B cell (primary cell): ENCODE results near the gene TJP3. TPM values are rescaled to one million over a fixed set of nuclear protein-coding genes. Genes with fewer than 3 reads are reported as not detected.

Source experiments
- ATAC-seq: fragments of 200-7000 bp; cut with Tn5 transposase; one replicate; pipeline ENCODE4 v1.10.0; 2021; ENCODE audit warnings: low read depth, mild to moderate bottlenecking, moderate number of reproducible peaks, moderate library complexity
- CTCF ChIA-PET: fragments of 350-600 bp; sonication (Branson Sonifier 250); formaldehyde crosslinking; loops from one replicate; lab custom pipeline; 2021; ENCODE audit warnings: antibody characterized with exemption, inconsistent platforms; lab: Charles Lee
- POLR2A ChIA-PET: fragments of 350-600 bp; sonication (Branson Sonifier 250); formaldehyde crosslinking; loops from one replicate; lab custom pipeline; 2021; ENCODE audit warnings: antibody characterized with exemption; lab: Charles Lee
- DNase-seq: peaks from one replicate; pipeline ENCODE4 v3.0.0; 2013
- H2AFZ ChIP-seq: 2 replicates; pipeline ENCODE4 v1.6.1; 2012; ENCODE audit warnings: mild to moderate bottlenecking, low read depth, low read length; ENCODE audit not compliant: insufficient read depth, poor library complexity, severe bottlenecking
- H3K27ac ChIP-seq, 2 donors: 1 replicate in 1 of 2; 2 replicates in 1 of 2; pipeline ENCODE4 v1.5.1; 2012 to 2013; ENCODE audit warnings: low read length in 2 of 2, mild to moderate bottlenecking in 2 of 2, moderate library complexity in 1 of 2
- H3K27me3 ChIP-seq, 4 experiments: fragments of 200-600 bp in 1 of 4; sonication (generic) in 1 of 4; replicated peaks in 1 of 4; 1 replicate in 2 of 4; 2 replicates in 2 of 4; pipeline versions ENCODE4 v1.6.1 to v1.7.0; 2013 to 2016; ENCODE audit warnings: low read length in 3 of 4, mild to moderate bottlenecking in 2 of 4, mixed read lengths in 1 of 4, moderate library complexity in 1 of 4; ENCODE audit not compliant: insufficient read depth in 4 of 4, control insufficient read depth in 3 of 4; ENCODE audit errors: control extremely low read depth in 1 of 4
- H3K36me3 ChIP-seq, 2 experiments: replicated peaks in 1 of 2; 1 replicate in 1 of 2; 2 replicates in 1 of 2; pipeline versions ENCODE4 v1.6.1 to v1.7.1; 2013; ENCODE audit warnings: low read length in 1 of 2; ENCODE audit not compliant: insufficient read depth in 2 of 2, control insufficient read depth in 1 of 2; ENCODE audit errors: control extremely low read depth in 1 of 2, extremely low read depth in 1 of 2
- H3K4me1 ChIP-seq, 2 donors: fragments of 200-600 bp in 1 of 2; sonication (generic) in 1 of 2; 1 replicate in 1 of 2; 2 replicates in 1 of 2; pipeline versions ENCODE4 v1.5.1 to v1.6.1; 2013 to 2017; ENCODE audit warnings: low read length in 2 of 2; ENCODE audit not compliant: control insufficient read depth in 2 of 2, insufficient read depth in 2 of 2
- H3K4me2 ChIP-seq: replicated peaks from 2 replicates; pipeline ENCODE3; 2012; ENCODE audit warnings: mild to moderate bottlenecking, low read depth, low read length; ENCODE audit not compliant: poor library complexity, severe bottlenecking
- H3K4me3 ChIP-seq, 5 experiments: fragments of 200-600 bp in 1 of 5; sonication (generic) in 1 of 5; 1 replicate in 3 of 5; 2 replicates in 2 of 5; pipeline versions ENCODE4 v1.5.1 to v1.7.0; 2011 to 2016; ENCODE audit warnings: low read length in 4 of 5, mild to moderate bottlenecking in 4 of 5, low read depth in 2 of 5, control low read depth in 1 of 5, moderate library complexity in 1 of 5; ENCODE audit not compliant: insufficient read depth in 1 of 5; ENCODE audit errors: control extremely low read depth in 1 of 5, extremely low read depth in 1 of 5
- H3K79me2 ChIP-seq: fragments of 200-600 bp; sonication (generic); one replicate; pipeline ENCODE4 v1.6.0; 2016; ENCODE audit warnings: low read length; ENCODE audit not compliant: control insufficient read depth, insufficient read depth
- H3K9ac ChIP-seq: fragments of 200-600 bp; sonication (generic); 2 replicates; pipeline ENCODE4 v1.6.1; 2017; ENCODE audit warnings: mild to moderate bottlenecking, low read length, moderate library complexity
- H3K9me3 ChIP-seq, 3 donors: one replicate each; pipeline versions ENCODE4 v1.6.1 to v1.7.1; 2013; ENCODE audit warnings: low read length in 2 of 3; ENCODE audit not compliant: control insufficient read depth in 2 of 3, insufficient read depth in 1 of 3; ENCODE audit errors: control extremely low read depth in 1 of 3
- H4K20me1 ChIP-seq: 2 replicates; pipeline ENCODE4 v1.6.0; 2012; ENCODE audit warnings: mild to moderate bottlenecking, low read length; ENCODE audit not compliant: insufficient read depth, control insufficient read depth, poor library complexity, severe bottlenecking
- H3K27ac Mint-ChIP-seq: one replicate; pipeline ENCODE4 v1.8.0; 2021; ENCODE audit warnings: mixed read lengths
- H3K27me3 Mint-ChIP-seq: one replicate; pipeline ENCODE4 v1.8.0; 2021; ENCODE audit warnings: mixed read lengths
- H3K4me1 Mint-ChIP-seq: one replicate; pipeline ENCODE4 v1.8.0; 2021; ENCODE audit warnings: mixed read lengths
- H3K4me3 Mint-ChIP-seq: one replicate; pipeline ENCODE4 v1.8.0; 2021; ENCODE audit warnings: mixed read lengths
- H3K9me3 Mint-ChIP-seq: one replicate; pipeline ENCODE4 v1.8.0; 2022; ENCODE audit warnings: mixed read lengths; ENCODE audit not compliant: insufficient read depth
- CTCF ChIP-seq: fragments of 200-600 bp; IDR thresholded peaks from one replicate; pipeline ENCODE4 v1.8.0; 2022; ENCODE audit warnings: antibody characterized with exemption, mild to moderate bottlenecking
- EZH2 ChIP-seq: IDR thresholded peaks from 2 replicates; pipeline ENCODE4 v1.6.1; 2012; ENCODE audit warnings: borderline replicate concordance, low read depth, mild to moderate bottlenecking, moderate library complexity, low read length; ENCODE audit not compliant: insufficient read depth, poor library complexity, severe bottlenecking
- WGBS: methylation state at CpG from one replicate; pipeline ENCODE4 v1.1.5; 2013; ENCODE audit warnings: missing lambda C conversion rate; ENCODE audit not compliant: insufficient coverage; 5-methylcytosine and 5-hydroxymethylcytosine counted together
- intact Hi-C: fragments of 100-400 bp; cut with micrococcal nuclease; formaldehyde crosslinking; loops from one replicate; pipeline ENCODE4 v1.10.0; 2022
- polyA plus RNA-seq: library from polyadenylated mRNA; depleted of rRNA; stranded (reverse); fragments of >200 nt; gene quantifications from 2 replicates; pipeline ENCODE4 v1.2.3, GENCODE V29; 2012
- total RNA-seq, 2 donors: library from RNA; stranded (reverse); fragments of 120-200 nt in 1 of 2; gene quantifications; 1 replicate in 1 of 2; 2 replicates in 1 of 2; pipeline versions ENCODE4 v1.2.3 to v1.2.4, GENCODE V29; 2013 to 2022

TJP3 gene
- total and polyA plus RNA-seq, 2 donors (not counting 1 experiment from before 2014, with no cell fraction given), result 2.1 to 2.9 TPM

GRCh38 chr19:3663838-3664237 lies 44.3 kb upstream of the TJP3 start:
- peaks cover 0 to 13% of the 10 kb centered on the region in 2 experiments for H3K36me3 ChIP-seq
- ChIA-PET POLR2A (no interaction called here), CTCF (interaction anchor here (0.6 to 5.1 kb wide), 2 partner anchors 40 to 799 kb away, joined by 3 to 110 read pairs; partner anchors contain the start of genes PIP5K1C and TJP3)
- peak overlapping the region; percentile 5 for H3K4me3 Mint-ChIP-seq
- H3K27ac Mint-ChIP-seq, result peak overlapping the region; percentile 56
- H3K4me1 Mint-ChIP-seq, result peaks cover 29% of the 10 kb centered on the region
- DNase-seq (no peak), ATAC-seq (no peak)
- peaks cover 29% of the 10 kb centered on the region for H3K79me2 ChIP-seq
- H3K4me3 ChIP-seq, result no peak overlapping the region
- no peaks in the 10 kb centered on the region for H3K9me3 Mint-ChIP-seq
- TF ChIP-seq CTCF, result no peak
- TF ChIP-seq EZH2, result no peak
- H3K9ac ChIP-seq, result no peak overlapping the region
- WGBS, result 98% methylated on average over 15 of the region's 18 CpGs
- intact Hi-C loops, result no loop called here
- peaks cover 0 to 10% (median 3%) of the 10 kb centered on the region in 3 donors for H3K9me3 ChIP-seq
- peaks cover 25% of the 10 kb centered on the region for H4K20me1 ChIP-seq
- no peak overlapping the region for H3K27ac ChIP-seq
- H3K4me2 ChIP-seq, result no peak overlapping the region
- H2AFZ ChIP-seq, result no peak overlapping the region
- H3K27me3 ChIP-seq, result no peaks in the 10 kb centered on the region
- H3K27me3 Mint-ChIP-seq, result no peaks in the 10 kb centered on the region
- H3K4me1 ChIP-seq, result peaks cover 17 to 22% of the 10 kb centered on the region in 2 donors

GRCh38 chr19:3664879-3665642 lies 43.1 kb upstream of the TJP3 start:
- peak overlapping the region; percentile 75 for H3K4me2 ChIP-seq
- peak; percentile 40 for DNase-seq

More at GRCh38 chr19:3664879-3665642, 43.1 kb upstream of the TJP3 start:
- Mint-ChIP-seq H3K4me1 (peaks cover 36% of the 10 kb centered on the region), H3K9me3 (no peaks in the 10 kb centered on the region), H3K27ac (peak overlapping the region; percentile 65), H3K27me3 (no peaks in the 10 kb centered on the region), H3K4me3 (peak overlapping the region; percentile 74)
- Histone ChIP-seq H3K9ac (peak overlapping the region; percentile 58), H3K27ac (peak overlapping the region in 1 of 2 donors; percentile 55), H3K36me3 (peaks cover 0 to 12% of the 10 kb centered on the region in 2 experiments), H3K9me3 (peaks cover 0 to 10% (median 3%) of the 10 kb centered on the region in 3 donors), H3K4me3 (peak overlapping the region in 4 of 5 experiments; percentile 12 to 50 (median 32)), H2AFZ (peak overlapping the region; percentile 55), H3K27me3 (no peaks in the 10 kb centered on the region), H4K20me1 (peaks cover 37% of the 10 kb centered on the region), H3K79me2 (peaks cover 39% of the 10 kb centered on the region), H3K4me1 (peaks cover 17 to 22% of the 10 kb centered on the region in 2 donors)
- intact Hi-C loops, result loop anchor here (1.0 to 5.0 kb wide), 2 partner anchors 41 to 157 kb away; no protein-coding TSS in a partner anchor
- 86% methylated on average over 14 of the region's 19 CpGs for WGBS
- TF ChIP-seq EZH2 (no peak), CTCF (no peak)
- CTCF ChIA-PET, result interaction anchor here (0.5 to 5.1 kb wide), 11 partner anchors 19 to 157 kb away, joined by 3 to 110 read pairs (median 5); partner anchors contain the start of genes CACTIN, PIP5K1C and TJP3
- POLR2A ChIA-PET, result no interaction called here
- peak; percentile 56 for ATAC-seq
